ENCODE measurements around the gene CCR9.

The CCR9 gene

GRCh38 chr3:45892161-45892560 lies 5.8 kb downstream of the CCR9 start:
- no peaks in the 10 kb centered on the region for H3K9me2 ChIP-seq (replicated peaks; ENCODE audit: insufficient read depth, low read length)
- no peaks in the 10 kb centered on the region for H3K36me3 ChIP-seq (ENCODE audit: low read length)
- H3K4me2 ChIP-seq (ENCODE audit: low read depth, low read length, poor library complexity, severe bottlenecking) = no peak overlapping the region
- H3K27me3 ChIP-seq (ENCODE audit: low read length) = no peaks in the 10 kb centered on the region
- no peaks in the 10 kb centered on the region for H4K20me1 ChIP-seq (ENCODE audit: low read depth, low read length)
- H3K9me3 ChIP-seq (ENCODE audit: insufficient read depth, low read length) = no peaks in the 10 kb centered on the region
- no peaks in the 10 kb centered on the region; the same call in 1 of the 2 replicates for H3F3A ChIP-seq (ENCODE audit: insufficient read depth)
- H2AFZ ChIP-seq (ENCODE audit: low read depth, low read length, severe bottlenecking) = no peak overlapping the region
- no peak overlapping the region for H3K27ac ChIP-seq (ENCODE audit: low read depth, low read length)
- H3K4me3 ChIP-seq (ENCODE audit: insufficient read depth, low read length, poor library complexity, severe bottlenecking) = no peak overlapping the region
- no peaks in the 10 kb centered on the region for H3K79me2 ChIP-seq (ENCODE audit: insufficient read depth, low read length)
- no peak for TF ChIP-seq CTCF (IDR thresholded peaks at IDR 0.05; ENCODE audit: insufficient read depth, low read length, poor library complexity, severe bottlenecking)
- no peak for TF ChIP-seq EZH2phosphoT487 (conservative IDR thresholded peaks at IDR 0.05; ENCODE audit: low read length)
- no peak overlapping the region for H3K9ac ChIP-seq (ENCODE audit: low read length)

GRCh38 chr3:45894015-45894414 lies 7.7 kb downstream of the CCR9 start:
- no peak for TF ChIP-seq CTCF (IDR thresholded peaks at IDR 0.05; ENCODE audit: insufficient read depth, low read length, poor library complexity, severe bottlenecking)
- TF ChIP-seq EZH2phosphoT487 (conservative IDR thresholded peaks at IDR 0.05; ENCODE audit: low read length) = no peak
- Histone ChIP-seq H3K27me3 (ENCODE audit: low read length) (no peaks in the 10 kb centered on the region), H3K36me3 (ENCODE audit: low read length) (no peaks in the 10 kb centered on the region), H3K9me2 (replicated peaks; ENCODE audit: insufficient read depth, low read length) (no peaks in the 10 kb centered on the region), H2AFZ (ENCODE audit: low read depth, low read length, severe bottlenecking) (no peak overlapping the region), H3K4me2 (ENCODE audit: low read depth, low read length, poor library complexity, severe bottlenecking) (no peak overlapping the region), H3K4me3 (ENCODE audit: insufficient read depth, low read length, poor library complexity, severe bottlenecking) (no peak overlapping the region), H3F3A (ENCODE audit: insufficient read depth) (no peaks in the 10 kb centered on the region; the same call in 1 of the 2 replicates), H3K79me2 (ENCODE audit: insufficient read depth, low read length) (no peaks in the 10 kb centered on the region), H3K9me3 (ENCODE audit: insufficient read depth, low read length) (no peaks in the 10 kb centered on the region), H3K27ac (ENCODE audit: low read depth, low read length) (no peak overlapping the region), H3K9ac (ENCODE audit: low read length) (no peak overlapping the region), H4K20me1 (ENCODE audit: low read depth, low read length) (no peaks in the 10 kb centered on the region)

- Histone ChIP-seq H3K9me3 (ENCODE audit: insufficient read depth, low read length) (no peaks in the 10 kb centered on the region), H3K9me2 (replicated peaks; ENCODE audit: insufficient read depth, low read length) (no peaks in the 10 kb centered on the region), H3K9ac (ENCODE audit: low read length) (no peak overlapping the region), H3K4me3 (ENCODE audit: insufficient read depth, low read length, poor library complexity, severe bottlenecking) (no peak overlapping the region), H3K27me3 (ENCODE audit: low read length) (no peaks in the 10 kb centered on the region), H3K79me2 (ENCODE audit: insufficient read depth, low read length) (no peaks in the 10 kb centered on the region), H3F3A (ENCODE audit: insufficient read depth) (no peaks in the 10 kb centered on the region), H3K36me3 (ENCODE audit: low read length) (no peaks in the 10 kb centered on the region), H4K20me1 (ENCODE audit: low read depth, low read length) (no peaks in the 10 kb centered on the region), H2AFZ (ENCODE audit: low read depth, low read length, severe bottlenecking) (no peak overlapping the region), H3K4me2 (ENCODE audit: low read depth, low read length, poor library complexity, severe bottlenecking) (no peak overlapping the region), H3K27ac (ENCODE audit: low read depth, low read length) (no peak overlapping the region)
- TF ChIP-seq EZH2phosphoT487 (conservative IDR thresholded peaks at IDR 0.05; ENCODE audit: low read length) (no peak), CTCF (IDR thresholded peaks at IDR 0.05; ENCODE audit: insufficient read depth, low read length, poor library complexity, severe bottlenecking) (no peak)
Measured at GRCh38 chr3:45895686-45896468, 9.5 kb downstream of the CCR9 start.
